K562 (cell line): ENCODE results near the gene CCDC183. TPM values are rescaled to one million over a fixed set of nuclear protein-coding genes. Genes with fewer than 3 reads are reported as not detected.

Source experiments
- ADNP ChIP-seq: fragments of 200-800 bp; sonication (Bioruptor generic); IDR thresholded peaks from 2 replicates; pipeline ENCODE4 v1.6.1; 2016; ENCODE audit warnings: missing genetic modification characterization, missing compliant biosample characterization
- DACH1 ChIP-seq: fragments of 450-650 bp; IDR thresholded peaks from 2 replicates; pipeline ENCODE4 v1.6.1; 2018; ENCODE audit not compliant: partially characterized antibody
- EZH2 ChIP-seq: IDR thresholded peaks from 2 replicates; pipeline ENCODE4 v1.6.1; 2012; ENCODE audit warnings: low read depth, mild to moderate bottlenecking, inconsistent platforms, low read length, borderline replicate concordance
- GABPB2 ChIP-seq: fragments of 250-450 bp; sonication (Bioruptor Pico); conservative IDR thresholded peaks from 2 replicates; pipeline ENCODE4 v1.5.1; 2021; ENCODE audit warnings: mild to moderate bottlenecking
- MAFK ChIP-seq: IDR thresholded peaks from 2 replicates; pipeline ENCODE4 v1.6.1; 2011; ENCODE audit warnings: low read length, improper control_type of control experiment
- PHB ChIP-seq: fragments of 250-450 bp; sonication (Bioruptor Pico); IDR thresholded peaks from 2 replicates; pipeline ENCODE4 v1.5.0; 2021
- SMARCB1 ChIP-seq: IDR thresholded peaks from 2 replicates; pipeline ENCODE4 v1.6.1; 2011; ENCODE audit warnings: improper control_type of control experiment, low read depth; ENCODE audit not compliant: insufficient read length
- SPI1 ChIP-seq: IDR thresholded peaks from 2 replicates; pipeline ENCODE4 v1.6.1; 2011; ENCODE audit warnings: low read depth, low read length, control low read depth, borderline replicate concordance
- TAF1 ChIP-seq: IDR thresholded peaks from 2 replicates; pipeline ENCODE4 v1.6.1; 2011; ENCODE audit warnings: mild to moderate bottlenecking, low read length, moderate library complexity; ENCODE audit not compliant: insufficient read depth, control insufficient read depth, severe bottlenecking; ENCODE audit errors: extremely low read depth
- TEAD4 ChIP-seq, 2 experiments: sonication (generic) in 1 of 2; formaldehyde crosslinking in 1 of 2; IDR thresholded peaks; 2 replicates each; pipeline versions ENCODE4 v1.6.1 to v1.8.0; 2012 to 2022; ENCODE audit warnings: borderline replicate concordance in 1 of 2, inconsistent platforms in 1 of 2, low read length in 1 of 2, mild to moderate bottlenecking in 1 of 2, missing genetic modification reagents in 1 of 2
- ZFP1 ChIP-seq: fragments of 450-650 bp; formaldehyde crosslinking; IDR thresholded peaks from 2 replicates; pipeline ENCODE4 v1.4.0; 2020; ENCODE audit warnings: mild to moderate bottlenecking, mixed read lengths
- ZNF699 ChIP-seq: fragments of 250-450 bp; sonication (Bioruptor Pico); IDR thresholded peaks from 2 replicates; pipeline ENCODE4 v1.8.0; 2021; ENCODE audit warnings: mild to moderate bottlenecking, moderate library complexity; ENCODE audit not compliant: insufficient replicate concordance
- polyA plus RNA-seq, 8 experiments: library from polyadenylated mRNA; depleted of rRNA in 4 of 8; stranded (reverse) in 5 of 8; unstranded in 3 of 8; fragments of >200 nt; fragmentation: Nextera tagmentation in 2 of 8; fragmentation: Illumina TruSeq in 1 of 8; extraction: Ambion mirVana in 2 of 8; extraction: Trizol in 1 of 8; gene quantifications; 2 replicates each; pipeline versions ENCODE4 v1.2.1 to v1.2.3, GENCODE V29; 2011 to 2014; ENCODE audit warnings: inconsistent platforms in 1 of 8, missing spikeins in 1 of 8
- total RNA-seq, 7 experiments: library from RNA; depleted of rRNA in 6 of 7; stranded (reverse); fragments of >200 nt in 6 of 7; fragmentation: Illumina TruSeq in 2 of 7; extraction: Trizol in 2 of 7; gene quantifications; 2 replicates each; pipeline versions ENCODE4 v1.2.1 to v1.2.3, GENCODE V29; 2011 to 2021; ENCODE audit warnings: low replicate concordance in 1 of 7
- TF ChIP-seq, protein P1 (sequence below): sonication (generic); formaldehyde crosslinking; IDR thresholded peaks from 2 replicates; pipeline ENCODE4 v1.4.0; 2020; ENCODE audit warnings: mild to moderate bottlenecking, missing genetic modification reagents
- TF ChIP-seq, protein P2 (sequence below): fragments of 250-450 bp; sonication (Bioruptor Pico); IDR thresholded peaks from 2 replicates; pipeline ENCODE4 v1.4.0; 2020
- TF ChIP-seq, protein P3 (sequence below): sonication (generic); formaldehyde crosslinking; IDR thresholded peaks from 2 replicates; pipeline ENCODE4 v1.8.0; 2022; ENCODE audit warnings: mild to moderate bottlenecking, missing genetic modification reagents, borderline replicate concordance
- TF ChIP-seq, protein P4 (sequence below): sonication (generic); IDR thresholded peaks from 2 replicates; pipeline ENCODE4 v1.6.1; 2016
- TF ChIP-seq, protein P5 (sequence below): sonication (generic); formaldehyde crosslinking; IDR thresholded peaks from 2 replicates; pipeline ENCODE4 v1.8.0; 2023; ENCODE audit warnings: mild to moderate bottlenecking, missing genetic modification reagents
- TF ChIP-seq, protein P6 (sequence below): fragments of 450-650 bp; IDR thresholded peaks from 2 replicates; pipeline ENCODE4 v1.6.1; 2017; ENCODE audit warnings: mild to moderate bottlenecking, moderate library complexity

The CCDC183 gene
- total and polyA plus RNA-seq, 9 of the 15 experiments (the other 6 are each of a cell fraction or from before 2014, with no cell fraction given), result 0.21 to 0.60 (median 0.29) TPM; not detected in 4

DNA sequence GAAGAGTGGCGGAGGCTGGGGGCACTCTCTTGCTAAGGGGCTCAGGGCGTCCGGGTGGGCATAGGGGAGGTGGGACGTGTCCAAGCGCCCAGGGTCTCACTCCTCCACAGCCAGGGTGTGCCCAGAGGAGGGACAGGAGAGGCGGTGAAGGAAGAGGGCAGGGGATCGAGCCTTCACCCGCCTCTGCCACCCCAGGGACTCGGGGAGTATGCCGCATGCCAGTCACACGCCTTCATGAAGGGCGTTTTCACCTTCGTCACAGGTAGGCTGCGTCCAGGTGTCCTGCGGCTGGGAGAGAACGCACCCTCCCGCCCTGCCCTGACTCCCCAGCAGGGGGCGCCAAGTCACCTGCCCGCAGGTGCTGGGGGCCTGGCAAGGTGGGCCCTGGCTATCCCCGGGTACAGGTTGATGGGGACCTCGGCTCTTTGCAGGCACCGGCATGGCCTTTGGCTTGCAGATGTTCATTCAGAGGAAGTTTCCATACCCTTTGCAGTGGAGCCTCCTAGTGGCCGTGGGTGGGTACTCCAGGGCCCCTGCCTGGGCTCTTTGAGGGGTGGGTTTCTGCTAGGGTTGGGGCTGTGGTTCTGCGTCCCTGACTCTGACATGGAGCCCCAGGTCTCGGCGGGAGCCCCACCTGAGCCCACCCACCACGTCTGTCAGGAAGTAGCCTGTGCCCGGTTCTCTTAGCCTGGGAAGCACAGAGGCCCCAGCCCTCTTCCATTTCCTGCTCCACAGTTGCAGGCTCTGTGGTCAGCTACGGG is 4.4 kb upstream of the CCDC183 start (continued):
- TF ChIP-seq, protein P1, sequence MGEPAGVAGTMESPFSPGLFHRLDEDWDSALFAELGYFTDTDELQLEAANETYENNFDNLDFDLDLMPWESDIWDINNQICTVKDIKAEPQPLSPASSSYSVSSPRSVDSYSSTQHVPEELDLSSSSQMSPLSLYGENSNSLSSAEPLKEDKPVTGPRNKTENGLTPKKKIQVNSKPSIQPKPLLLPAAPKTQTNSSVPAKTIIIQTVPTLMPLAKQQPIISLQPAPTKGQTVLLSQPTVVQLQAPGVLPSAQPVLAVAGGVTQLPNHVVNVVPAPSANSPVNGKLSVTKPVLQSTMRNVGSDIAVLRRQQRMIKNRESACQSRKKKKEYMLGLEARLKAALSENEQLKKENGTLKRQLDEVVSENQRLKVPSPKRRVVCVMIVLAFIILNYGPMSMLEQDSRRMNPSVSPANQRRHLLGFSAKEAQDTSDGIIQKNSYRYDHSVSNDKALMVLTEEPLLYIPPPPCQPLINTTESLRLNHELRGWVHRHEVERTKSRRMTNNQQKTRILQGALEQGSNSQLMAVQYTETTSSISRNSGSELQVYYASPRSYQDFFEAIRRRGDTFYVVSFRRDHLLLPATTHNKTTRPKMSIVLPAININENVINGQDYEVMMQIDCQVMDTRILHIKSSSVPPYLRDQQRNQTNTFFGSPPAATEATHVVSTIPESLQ (CRISPR knock-in tag), result 0 out of 2 replicates have a peak, but pooled peaks have one; percentile 89
- no peak for TF ChIP-seq ADNP (tag)
- no peak for TF ChIP-seq TEAD4 (IDR thresholded peaks at IDR 0.05; ENCODE audit: low read length)
- no peak for TF ChIP-seq TEAD4 (CRISPR knock-in tag; IDR thresholded peaks at IDR 0.05; ENCODE audit: borderline replicate concordance)
- TF ChIP-seq PHB, result 0 out of 2 replicates have a peak, but pooled peaks have one; percentile 68
- no peak for TF ChIP-seq GABPB2 (CRISPR knock-in tag)
- no peak for TF ChIP-seq DACH1
- no peak for TF ChIP-seq ZFP1 (CRISPR knock-in tag)
- TF ChIP-seq, protein P2, sequence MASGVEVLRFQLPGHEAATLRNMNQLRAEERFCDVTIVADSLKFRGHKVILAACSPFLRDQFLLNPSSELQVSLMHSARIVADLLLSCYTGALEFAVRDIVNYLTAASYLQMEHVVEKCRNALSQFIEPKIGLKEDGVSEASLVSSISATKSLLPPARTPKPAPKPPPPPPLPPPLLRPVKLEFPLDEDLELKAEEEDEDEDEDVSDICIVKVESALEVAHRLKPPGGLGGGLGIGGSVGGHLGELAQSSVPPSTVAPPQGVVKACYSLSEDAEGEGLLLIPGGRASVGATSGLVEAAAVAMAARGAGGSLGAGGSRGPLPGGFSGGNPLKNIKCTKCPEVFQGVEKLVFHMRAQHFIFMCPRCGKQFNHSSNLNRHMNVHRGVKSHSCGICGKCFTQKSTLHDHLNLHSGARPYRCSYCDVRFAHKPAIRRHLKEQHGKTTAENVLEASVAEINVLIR (CRISPR knock-in tag), result no peak
- TF ChIP-seq, protein P3, sequence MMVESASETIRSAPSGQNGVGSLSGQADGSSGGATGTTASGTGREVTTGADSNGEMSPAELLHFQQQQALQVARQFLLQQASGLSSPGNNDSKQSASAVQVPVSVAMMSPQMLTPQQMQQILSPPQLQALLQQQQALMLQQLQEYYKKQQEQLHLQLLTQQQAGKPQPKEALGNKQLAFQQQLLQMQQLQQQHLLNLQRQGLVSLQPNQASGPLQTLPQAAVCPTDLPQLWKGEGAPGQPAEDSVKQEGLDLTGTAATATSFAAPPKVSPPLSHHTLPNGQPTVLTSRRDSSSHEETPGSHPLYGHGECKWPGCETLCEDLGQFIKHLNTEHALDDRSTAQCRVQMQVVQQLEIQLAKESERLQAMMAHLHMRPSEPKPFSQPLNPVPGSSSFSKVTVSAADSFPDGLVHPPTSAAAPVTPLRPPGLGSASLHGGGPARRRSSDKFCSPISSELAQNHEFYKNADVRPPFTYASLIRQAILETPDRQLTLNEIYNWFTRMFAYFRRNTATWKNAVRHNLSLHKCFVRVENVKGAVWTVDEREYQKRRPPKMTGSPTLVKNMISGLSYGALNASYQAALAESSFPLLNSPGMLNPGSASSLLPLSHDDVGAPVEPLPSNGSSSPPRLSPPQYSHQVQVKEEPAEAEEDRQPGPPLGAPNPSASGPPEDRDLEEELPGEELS (CRISPR knock-in tag), result no peak
- TF ChIP-seq, protein P4, sequence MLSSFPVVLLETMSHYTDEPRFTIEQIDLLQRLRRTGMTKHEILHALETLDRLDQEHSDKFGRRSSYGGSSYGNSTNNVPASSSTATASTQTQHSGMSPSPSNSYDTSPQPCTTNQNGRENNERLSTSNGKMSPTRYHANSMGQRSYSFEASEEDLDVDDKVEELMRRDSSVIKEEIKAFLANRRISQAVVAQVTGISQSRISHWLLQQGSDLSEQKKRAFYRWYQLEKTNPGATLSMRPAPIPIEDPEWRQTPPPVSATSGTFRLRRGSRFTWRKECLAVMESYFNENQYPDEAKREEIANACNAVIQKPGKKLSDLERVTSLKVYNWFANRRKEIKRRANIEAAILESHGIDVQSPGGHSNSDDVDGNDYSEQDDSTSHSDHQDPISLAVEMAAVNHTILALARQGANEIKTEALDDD, result no peak
- no peak for TF ChIP-seq SMARCB1
- TF ChIP-seq SPI1, result no peak
- TF ChIP-seq, protein P5, sequence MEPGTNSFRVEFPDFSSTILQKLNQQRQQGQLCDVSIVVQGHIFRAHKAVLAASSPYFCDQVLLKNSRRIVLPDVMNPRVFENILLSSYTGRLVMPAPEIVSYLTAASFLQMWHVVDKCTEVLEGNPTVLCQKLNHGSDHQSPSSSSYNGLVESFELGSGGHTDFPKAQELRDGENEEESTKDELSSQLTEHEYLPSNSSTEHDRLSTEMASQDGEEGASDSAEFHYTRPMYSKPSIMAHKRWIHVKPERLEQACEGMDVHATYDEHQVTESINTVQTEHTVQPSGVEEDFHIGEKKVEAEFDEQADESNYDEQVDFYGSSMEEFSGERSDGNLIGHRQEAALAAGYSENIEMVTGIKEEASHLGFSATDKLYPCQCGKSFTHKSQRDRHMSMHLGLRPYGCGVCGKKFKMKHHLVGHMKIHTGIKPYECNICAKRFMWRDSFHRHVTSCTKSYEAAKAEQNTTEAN (CRISPR knock-in tag), result 0 out of 2 replicates have a peak, but pooled peaks have one; percentile 67
- TF ChIP-seq EZH2, result no peak
- no peak for TF ChIP-seq ZNF699 (CRISPR knock-in tag)
- TF ChIP-seq, protein P6, sequence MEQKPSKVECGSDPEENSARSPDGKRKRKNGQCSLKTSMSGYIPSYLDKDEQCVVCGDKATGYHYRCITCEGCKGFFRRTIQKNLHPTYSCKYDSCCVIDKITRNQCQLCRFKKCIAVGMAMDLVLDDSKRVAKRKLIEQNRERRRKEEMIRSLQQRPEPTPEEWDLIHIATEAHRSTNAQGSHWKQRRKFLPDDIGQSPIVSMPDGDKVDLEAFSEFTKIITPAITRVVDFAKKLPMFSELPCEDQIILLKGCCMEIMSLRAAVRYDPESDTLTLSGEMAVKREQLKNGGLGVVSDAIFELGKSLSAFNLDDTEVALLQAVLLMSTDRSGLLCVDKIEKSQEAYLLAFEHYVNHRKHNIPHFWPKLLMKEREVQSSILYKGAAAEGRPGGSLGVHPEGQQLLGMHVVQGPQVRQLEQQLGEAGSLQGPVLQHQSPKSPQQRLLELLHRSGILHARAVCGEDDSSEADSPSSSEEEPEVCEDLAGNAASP, result no peak
- no peak for TF ChIP-seq MAFK
- TF ChIP-seq TAF1, result no peak
